Muscle layer of duodenum (tissue), 2 donors: ENCODE data around the gene PPP1R26.
"Not testable (repeated sequence)": the region's sequence is repeated elsewhere in the genome, so short reads cannot be mapped to it uniquely, and the experiment has no call there.

Source experiments
- H3K27ac ChIP-seq: one replicate; pipeline ENCODE4 v1.7.0; 2013; ENCODE audit warnings: mild to moderate bottlenecking, low read length
- H3K27me3 ChIP-seq: one replicate; pipeline ENCODE4 v1.7.0; 2013; ENCODE audit warnings: low read depth, mild to moderate bottlenecking, control low read depth, low read length
- H3K36me3 ChIP-seq, 2 donors: one replicate each; pipeline ENCODE4 v1.7.0; 2013; ENCODE audit warnings: low read length in 2 of 2, control low read depth in 1 of 2, mild to moderate bottlenecking in 1 of 2; ENCODE audit not compliant: insufficient read depth in 2 of 2, control insufficient read depth in 1 of 2
- H3K4me1 ChIP-seq, 2 donors: one replicate each; pipeline ENCODE4 v1.7.0; 2013; ENCODE audit warnings: low read length in 2 of 2, mild to moderate bottlenecking in 2 of 2, control low read depth in 1 of 2, moderate library complexity in 1 of 2; ENCODE audit not compliant: insufficient read depth in 2 of 2, control insufficient read depth in 1 of 2
- H3K4me3 ChIP-seq, 2 donors: one replicate each; pipeline ENCODE4 v1.7.0; 2013; ENCODE audit warnings: low read length in 2 of 2, low read depth in 1 of 2, mild to moderate bottlenecking in 1 of 2
- H3K9me3 ChIP-seq, 2 donors: one replicate each; pipeline ENCODE4 v1.7.0; 2013; ENCODE audit warnings: low read length in 2 of 2, control low read depth in 1 of 2, mild to moderate bottlenecking in 1 of 2; ENCODE audit not compliant: control insufficient read depth in 1 of 2
- donor health status: healthy.

PPP1R26 gene

DNA sequence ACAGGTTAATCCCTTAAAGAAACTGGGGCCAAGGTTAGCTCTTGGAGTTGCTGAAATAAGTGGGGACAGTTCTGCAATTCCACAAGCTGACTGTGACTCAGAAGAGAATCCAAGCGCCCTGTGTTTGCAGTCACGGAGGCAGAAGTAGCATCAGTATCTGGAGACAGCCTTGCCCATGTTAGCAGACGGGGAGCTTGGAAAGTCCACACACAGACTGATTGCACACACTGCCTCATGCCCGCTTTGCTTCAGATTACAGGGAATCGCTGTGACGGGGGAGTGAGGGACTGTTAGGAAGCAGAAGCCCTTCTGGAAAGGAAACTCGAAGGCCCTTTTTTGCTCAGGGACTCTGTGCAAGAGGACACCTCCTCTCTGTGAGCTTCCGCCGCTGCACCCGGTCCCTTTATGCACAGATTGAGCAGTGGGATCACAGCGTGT, 30.9 kb upstream of the PPP1R26 start:
- no peaks in the 10 kb centered on the region for H3K27me3 ChIP-seq
- H3K9me3 ChIP-seq, result no peaks in the 10 kb centered on the region
- H3K27ac ChIP-seq, result no peak overlapping the region
- no peaks in the 10 kb centered on the region for H3K4me1 ChIP-seq
- H3K36me3 ChIP-seq, result no peaks in the 10 kb centered on the region
- no peak overlapping the region for H3K4me3 ChIP-seq

DNA sequence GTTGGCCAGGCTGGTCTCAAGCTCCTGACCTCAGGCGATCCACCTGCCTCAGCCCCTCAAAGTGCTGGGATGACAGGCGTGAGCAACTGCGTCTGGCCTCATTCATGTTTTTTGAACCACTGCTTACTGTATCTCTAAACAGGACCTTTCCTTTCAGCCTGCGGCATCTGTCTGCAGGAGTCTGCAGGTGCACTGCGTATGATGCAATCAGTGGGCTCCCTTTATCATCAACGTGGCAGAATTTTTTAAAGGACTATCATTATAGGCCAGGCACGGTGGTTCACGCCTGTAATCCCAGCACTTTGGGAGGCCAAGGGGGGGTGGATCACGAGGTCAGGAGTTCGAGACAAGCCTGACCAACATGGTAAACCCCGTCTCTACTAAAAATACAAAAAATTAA, 30.1 kb upstream of the PPP1R26 start:
- not testable (repeated sequence) for H3K4me3 ChIP-seq, H3K9me3 ChIP-seq, H3K36me3 ChIP-seq, H3K4me1 ChIP-seq, H3K27me3 ChIP-seq, H3K27ac ChIP-seq

DNA sequence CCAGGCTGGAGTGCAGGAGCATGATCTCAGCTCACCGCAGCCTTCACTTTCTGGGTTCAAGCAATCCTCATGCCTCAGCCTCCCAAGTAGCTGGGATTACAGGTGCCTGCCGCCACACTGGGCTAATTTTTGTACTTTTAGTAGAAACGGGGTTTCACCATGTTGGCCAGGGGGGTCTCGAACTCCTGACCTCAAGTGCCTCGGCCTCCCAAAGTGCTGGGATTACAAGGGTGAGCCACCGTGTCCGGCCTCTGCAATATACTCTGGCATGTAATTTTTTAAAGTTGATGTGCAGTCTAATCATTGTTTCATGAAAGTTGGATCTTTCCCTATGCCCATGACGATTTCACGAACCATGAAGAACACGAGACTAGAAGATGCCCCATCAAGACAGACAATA, 28.6 kb upstream of the PPP1R26 start:
- H3K27me3 ChIP-seq, result no peaks in the 10 kb centered on the region
- H3K4me3 ChIP-seq, result no peak overlapping the region
- H3K27ac ChIP-seq, result no peak overlapping the region
- peaks cover 0 to 10% of the 10 kb centered on the region in 2 donors for H3K9me3 ChIP-seq
- no peaks in the 10 kb centered on the region for H3K36me3 ChIP-seq
- H3K4me1 ChIP-seq, result no peaks in the 10 kb centered on the region

DNA sequence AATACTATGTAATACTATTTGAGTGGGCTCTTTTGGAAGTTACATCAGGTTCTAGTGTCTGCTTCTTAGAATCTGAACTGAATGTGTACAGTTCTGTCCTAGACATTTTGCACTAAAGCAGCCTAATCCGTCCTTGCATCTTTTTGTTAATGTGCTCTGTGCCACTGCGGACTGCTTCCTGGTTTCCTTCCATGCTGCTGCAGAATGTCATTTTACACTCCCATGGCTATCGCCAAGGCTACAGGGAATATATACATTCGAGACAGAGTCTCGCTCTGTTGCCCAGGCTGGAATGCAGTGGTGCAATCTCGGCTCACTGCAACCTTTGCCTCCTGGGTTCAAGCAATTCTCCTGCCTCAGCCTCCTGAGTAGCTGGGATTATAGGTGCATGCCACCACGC, 27.7 kb upstream of the PPP1R26 start:
- H3K4me3 ChIP-seq, H3K36me3 ChIP-seq, H3K27ac ChIP-seq, H3K4me1 ChIP-seq, H3K27me3 ChIP-seq: not testable (repeated sequence)
- peaks cover 0 to 10% of the 10 kb centered on the region in 2 donors for H3K9me3 ChIP-seq

DNA sequence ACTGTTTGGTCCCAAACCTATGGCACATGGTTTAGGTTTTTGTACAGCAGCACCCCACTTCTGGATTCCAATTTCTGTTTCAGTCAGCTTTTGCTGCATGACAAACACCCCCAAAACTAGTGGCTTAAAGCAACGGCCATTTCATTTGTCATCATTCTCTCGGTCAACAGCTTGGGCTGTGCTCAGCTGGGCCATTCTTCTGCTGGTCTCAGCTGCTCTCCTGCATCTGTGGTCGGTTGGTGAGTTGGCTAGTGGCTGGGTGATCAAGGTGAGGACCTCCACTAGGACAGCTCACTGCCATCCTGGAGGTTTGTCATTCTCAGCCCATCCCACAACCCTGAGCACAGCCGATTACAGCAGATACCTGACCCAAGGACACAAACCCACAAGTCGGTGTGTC, 24.8 kb upstream of the PPP1R26 start:
- no peaks in the 10 kb centered on the region for H3K27me3 ChIP-seq
- peaks cover 0 to 10% of the 10 kb centered on the region in 2 donors for H3K9me3 ChIP-seq
- no peaks in the 10 kb centered on the region for H3K36me3 ChIP-seq
- H3K4me3 ChIP-seq, result no peak overlapping the region
- H3K4me1 ChIP-seq, result no peaks in the 10 kb centered on the region
- H3K27ac ChIP-seq, result no peak overlapping the region

DNA sequence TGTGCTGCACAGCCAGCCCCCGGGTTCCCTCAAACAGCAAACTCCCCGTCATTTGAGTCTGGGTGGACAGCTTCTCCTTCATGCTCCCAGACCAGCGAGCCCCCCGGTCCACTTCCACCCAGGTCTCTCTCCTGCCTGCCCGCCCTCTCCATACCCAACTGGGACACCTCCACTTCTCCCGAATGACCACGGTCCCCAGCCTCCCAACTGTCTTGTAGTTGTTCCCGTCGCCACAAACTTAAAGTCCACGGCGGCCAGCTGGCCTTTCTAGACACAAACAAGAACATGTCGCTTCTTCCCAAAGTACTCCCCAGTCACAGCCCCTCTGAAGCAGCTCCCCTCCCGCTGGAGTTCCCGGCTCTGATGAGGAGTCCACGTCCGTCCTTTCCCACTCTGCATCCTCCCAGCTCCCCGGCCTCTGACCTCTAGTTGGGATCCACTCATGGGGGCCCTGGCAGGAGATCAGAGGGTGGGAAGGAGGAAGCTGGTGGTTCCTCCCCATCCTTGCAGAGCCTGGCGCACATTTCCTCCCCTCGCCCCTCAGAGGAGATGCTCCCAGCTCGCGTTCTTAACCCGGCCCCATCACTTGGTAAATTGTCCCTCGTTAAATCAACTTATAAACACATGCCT, 24.1 kb upstream of the PPP1R26 start:
- Histone ChIP-seq H3K27me3 (no peaks in the 10 kb centered on the region), H3K4me3 (no peak overlapping the region), H3K36me3 (no peaks in the 10 kb centered on the region), H3K9me3 (peaks cover 0 to 10% of the 10 kb centered on the region in 2 donors), H3K27ac (no peak overlapping the region), H3K4me1 (no peaks in the 10 kb centered on the region)

DNA sequence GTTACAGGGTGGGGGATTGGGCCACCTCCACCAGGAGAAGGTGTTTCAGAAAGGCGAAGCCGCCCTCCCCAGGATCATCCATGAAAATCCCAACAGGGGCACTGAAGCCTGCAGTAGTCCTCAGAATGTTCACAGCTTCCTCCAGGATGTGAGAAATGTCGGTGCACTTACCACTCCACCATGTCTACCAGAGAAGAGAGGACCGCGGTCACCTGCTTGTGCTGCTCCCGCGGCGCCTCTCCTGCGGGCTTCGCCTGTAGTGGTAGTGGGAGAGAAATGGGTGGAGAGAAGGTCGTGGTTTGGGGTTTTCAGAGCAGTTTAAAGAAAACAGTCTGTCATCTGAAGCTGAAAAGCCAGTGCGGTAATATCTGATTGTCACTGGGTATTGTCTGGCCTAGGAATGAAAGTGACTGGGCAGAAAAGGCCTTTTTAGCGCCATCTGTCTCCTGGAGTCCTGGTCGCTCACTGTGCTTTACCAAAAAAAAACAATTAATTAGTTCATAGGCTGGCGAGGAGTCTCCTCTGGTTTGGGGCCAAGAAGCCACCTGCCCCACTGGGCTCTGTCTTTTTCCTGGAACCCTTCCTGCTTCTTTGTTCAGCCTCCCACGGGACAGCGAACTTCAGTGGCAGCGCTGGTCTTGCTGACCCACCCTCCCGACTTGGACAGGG, 23.0 kb upstream of the PPP1R26 start:
- Histone ChIP-seq H3K4me3 (no peak overlapping the region), H3K27me3 (no peaks in the 10 kb centered on the region), H3K36me3 (no peaks in the 10 kb centered on the region), H3K4me1 (no peaks in the 10 kb centered on the region), H3K27ac (no peak overlapping the region), H3K9me3 (peaks cover 0 to 10% of the 10 kb centered on the region in 2 donors)

DNA sequence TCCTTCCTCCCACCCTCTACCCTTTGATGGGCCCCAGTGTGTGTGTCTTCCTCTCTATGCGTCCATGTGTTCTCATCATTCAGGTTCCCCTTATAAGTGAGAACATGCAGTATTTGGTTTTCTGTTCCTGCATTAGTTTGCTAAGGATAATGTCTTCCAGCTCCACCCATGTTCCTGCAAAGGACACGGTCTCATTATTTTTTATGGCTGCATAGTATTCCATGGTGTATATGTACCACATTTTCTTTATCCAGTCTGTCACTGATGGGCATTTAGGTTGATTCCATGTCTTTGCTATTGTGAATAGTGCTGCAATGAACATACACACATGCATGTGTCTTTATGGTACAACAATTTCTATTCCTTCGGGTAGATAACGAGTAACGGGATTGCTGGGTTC, 21.1 kb upstream of the PPP1R26 start:
- H3K36me3 ChIP-seq, H3K27ac ChIP-seq, H3K27me3 ChIP-seq, H3K4me3 ChIP-seq, H3K4me1 ChIP-seq: not testable (repeated sequence)
- H3K9me3 ChIP-seq, result peaks cover 0 to 10% of the 10 kb centered on the region in 2 donors

DNA sequence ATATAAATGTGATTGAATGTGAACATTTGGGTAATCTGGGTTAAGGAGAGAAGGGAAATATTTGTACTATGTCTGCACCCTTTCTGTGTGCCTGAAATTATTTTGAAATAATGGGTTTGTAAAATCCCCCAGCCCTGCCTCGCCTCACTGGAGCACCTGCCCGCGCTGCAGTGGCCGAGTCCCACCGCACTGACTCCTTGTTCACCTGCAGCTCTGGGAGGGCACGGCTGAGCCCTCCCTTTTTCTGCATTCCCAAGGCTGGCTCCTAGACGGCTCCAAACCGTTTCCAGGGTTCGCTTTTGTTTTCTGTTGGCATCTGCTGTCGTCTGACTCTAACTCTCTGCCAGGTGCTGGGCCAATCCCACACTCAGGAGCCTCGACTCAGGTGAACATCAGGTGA, 17.6 kb upstream of the PPP1R26 start:
- H3K4me3 ChIP-seq, result no peak overlapping the region
- H3K27ac ChIP-seq, result no peak overlapping the region
- no peaks in the 10 kb centered on the region for H3K9me3 ChIP-seq
- no peaks in the 10 kb centered on the region for H3K27me3 ChIP-seq
- no peaks in the 10 kb centered on the region for H3K36me3 ChIP-seq
- H3K4me1 ChIP-seq, result no peaks in the 10 kb centered on the region

DNA sequence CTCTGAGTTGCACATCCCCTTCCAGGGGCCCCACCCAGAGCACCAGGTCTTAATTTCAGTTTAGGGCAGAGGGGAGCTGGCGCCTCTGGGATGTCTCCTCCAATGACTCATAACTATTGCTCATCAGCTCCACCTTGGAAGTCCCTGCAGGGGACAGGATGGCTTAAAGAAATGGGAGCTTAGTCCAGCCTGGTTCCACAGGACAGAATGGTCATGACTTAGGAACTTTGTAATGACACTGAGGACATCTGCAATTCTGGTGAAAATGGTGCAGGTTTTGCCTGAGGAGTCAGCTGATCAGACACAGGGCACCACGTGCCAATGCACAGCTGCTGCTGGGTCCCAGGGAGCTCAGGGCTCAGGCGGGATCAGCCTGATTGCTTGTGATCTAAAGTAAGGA, 16.4 kb upstream of the PPP1R26 start:
- Histone ChIP-seq H3K27ac (no peak overlapping the region), H3K9me3 (no peaks in the 10 kb centered on the region), H3K4me1 (no peaks in the 10 kb centered on the region), H3K4me3 (no peak overlapping the region), H3K27me3 (no peaks in the 10 kb centered on the region), H3K36me3 (no peaks in the 10 kb centered on the region)

DNA sequence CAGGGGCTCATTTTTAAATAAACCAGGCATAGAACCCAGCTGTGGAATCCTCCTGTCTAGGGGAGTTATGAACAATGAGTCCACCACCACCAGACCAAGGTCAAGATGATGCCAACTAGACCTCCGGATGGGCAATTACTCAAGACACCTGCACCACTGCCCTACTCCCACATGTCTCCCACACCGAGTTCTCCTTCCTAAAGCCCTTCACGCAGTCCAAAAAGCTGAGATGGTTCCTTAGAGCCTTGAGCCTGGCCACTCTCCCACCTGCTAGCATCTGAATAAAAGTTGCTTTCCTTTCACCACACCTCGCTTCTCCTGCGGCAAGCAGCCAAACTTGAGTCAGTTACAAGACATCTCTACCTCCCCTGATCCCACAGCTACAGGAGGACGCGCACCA, 15.4 kb upstream of the PPP1R26 start:
- no peak overlapping the region for H3K4me3 ChIP-seq
- H3K27ac ChIP-seq, result no peak overlapping the region
- H3K4me1 ChIP-seq, result no peaks in the 10 kb centered on the region
- H3K36me3 ChIP-seq, result no peaks in the 10 kb centered on the region
- no peaks in the 10 kb centered on the region for H3K9me3 ChIP-seq
- no peaks in the 10 kb centered on the region for H3K27me3 ChIP-seq
